ENCODE results near the gene ULBP1. TPM values are rescaled to one million over a fixed set of nuclear protein-coding genes. Genes with fewer than 3 reads are reported as not detected.
"Not testable (repeated sequence)": the region's sequence is repeated elsewhere in the genome, so short reads cannot be mapped to it uniquely, and the experiment has no call there.

ULBP1 gene
- polyA plus RNA-seq, 3 donors = 1.6 to 2.1 (median 1.9) TPM

DNA sequence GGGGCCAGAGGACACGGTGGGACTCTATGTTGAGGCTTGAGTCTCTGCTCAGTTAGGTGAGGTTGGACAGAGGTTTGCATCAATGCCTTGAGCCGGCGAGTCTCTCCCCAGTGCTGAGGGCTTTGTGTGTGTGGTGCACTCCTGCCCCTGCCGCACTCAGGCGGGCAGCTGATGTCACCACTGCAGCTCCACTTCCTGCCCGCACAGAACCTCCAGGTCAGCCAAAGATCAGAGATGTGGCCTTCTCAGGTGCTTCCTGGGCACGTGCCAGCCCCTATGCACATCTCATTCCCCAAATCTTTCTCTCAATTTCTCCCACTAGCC is 27.7 kb downstream of the ULBP1 start:
- not testable (repeated sequence) for DNase-seq (ENCODE audit: extremely low read depth in 1 of 11, low read depth in 9 of 11, low spot score in 4 of 11)

GRCh38 chr6:149991838-149992237 is 28.1 kb downstream of the ULBP1 start:
- no peak for DNase-seq (ENCODE audit: extremely low read depth in 1 of 11, low read depth in 9 of 11, low spot score in 4 of 11)

DNA sequence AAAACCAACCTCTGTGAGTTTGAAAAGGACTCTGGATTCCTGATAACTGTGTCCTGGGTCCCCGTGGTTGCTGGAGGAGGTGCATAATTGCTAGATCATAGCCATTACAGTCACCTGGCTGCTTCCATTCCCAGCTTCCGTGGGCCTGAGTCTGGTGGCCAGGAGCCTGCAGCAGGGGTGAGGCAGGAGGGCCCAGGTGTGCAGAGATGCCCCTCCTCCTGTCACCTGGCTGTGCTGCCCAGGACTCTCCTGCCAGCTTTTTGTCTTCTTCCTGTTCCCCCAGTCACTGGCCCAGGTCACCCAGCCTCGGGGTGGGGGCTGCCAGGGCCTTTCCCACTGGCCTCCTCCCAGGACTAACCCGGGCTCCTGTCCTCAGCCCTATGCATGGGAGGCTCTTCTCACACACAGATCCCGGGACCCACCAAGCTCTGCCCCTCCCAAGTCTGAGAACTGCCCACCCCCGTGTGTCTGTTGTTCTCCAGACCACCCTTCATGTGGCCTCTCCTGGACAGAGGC is 31.6 kb downstream of the ULBP1 start:
- no peak for DNase-seq (ENCODE audit: extremely low read depth in 1 of 11, low read depth in 9 of 11, low spot score in 4 of 11)

DNA sequence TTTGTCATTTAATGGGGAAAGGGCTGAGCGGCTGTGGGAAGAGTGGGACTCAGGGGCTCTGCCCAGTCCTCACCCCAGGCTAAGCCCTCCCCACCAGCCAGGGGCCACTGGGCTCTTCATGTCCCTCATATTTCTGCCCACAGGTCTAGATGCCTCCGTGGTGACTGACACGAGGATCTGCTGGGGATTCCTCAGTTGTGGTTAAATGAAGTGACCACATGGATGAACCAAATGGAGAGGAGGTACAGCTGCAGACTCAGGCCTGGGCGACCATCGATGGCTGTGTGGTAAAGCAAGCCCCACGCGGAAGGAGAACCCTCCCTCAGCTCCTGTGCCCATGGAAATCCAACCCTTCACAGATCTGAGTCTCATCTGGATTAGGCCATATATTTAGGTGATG is 32.2 kb downstream of the ULBP1 start:
- DNase-seq (ENCODE audit: extremely low read depth in 1 of 11, low read depth in 9 of 11, low spot score in 4 of 11) = no peak

- DNase-seq (ENCODE audit: extremely low read depth in 1 of 11, low read depth in 9 of 11, low spot score in 4 of 11) = no peak
Observed at GRCh38 chr6:149999636-150000035, 35.9 kb downstream of the ULBP1 start.

- no peak for DNase-seq (ENCODE audit: extremely low read depth in 1 of 11, low read depth in 9 of 11, low spot score in 4 of 11)
Observed at GRCh38 chr6:150001295-150002008, 37.7 kb downstream of the ULBP1 start.

DNA sequence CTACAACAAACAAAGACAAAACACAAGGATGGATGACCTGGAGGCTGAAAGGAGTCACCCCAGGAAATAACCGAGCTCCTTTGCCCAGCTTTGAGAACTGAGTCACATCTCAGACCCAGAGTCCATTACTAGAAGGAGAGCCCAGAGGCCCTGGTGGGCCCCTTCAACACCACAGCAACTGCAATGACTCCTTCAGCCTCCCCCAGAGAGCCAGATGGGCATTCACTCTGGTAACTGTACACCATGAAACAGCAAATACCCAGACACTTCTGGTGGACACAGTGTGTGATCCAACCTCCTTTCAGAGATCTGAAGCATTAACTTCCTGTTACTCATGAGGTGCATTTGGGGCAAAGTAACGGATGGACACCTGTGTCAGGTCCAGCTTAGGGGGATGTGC is 39.0 kb downstream of the ULBP1 start:
- no peak for DNase-seq (ENCODE audit: extremely low read depth in 1 of 11, low read depth in 9 of 11, low spot score in 4 of 11)

DNA sequence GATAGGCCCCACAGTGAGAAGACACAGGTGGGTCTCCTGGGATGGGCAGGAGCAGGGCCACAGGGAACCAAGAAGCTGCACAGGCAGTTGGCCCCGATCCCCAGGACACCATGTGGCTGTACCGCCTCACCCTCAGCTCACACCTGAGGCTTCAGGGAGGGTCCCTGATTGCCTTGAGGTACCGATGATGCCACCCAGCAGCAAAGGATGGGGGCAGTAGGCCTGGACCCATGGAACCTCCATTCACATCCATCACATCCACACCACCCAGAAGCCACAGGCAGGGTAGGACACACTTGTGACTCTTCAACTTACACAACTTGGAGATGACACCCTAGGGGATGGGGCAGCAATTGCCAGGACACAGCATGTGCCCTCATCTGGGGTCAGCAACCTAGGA is 39.9 kb downstream of the ULBP1 start:
- not testable (repeated sequence) for DNase-seq (ENCODE audit: extremely low read depth in 1 of 11, low read depth in 9 of 11, low spot score in 4 of 11)

GRCh38 chr6:150004101-150004782 is 40.5 kb downstream of the ULBP1 start:
- no peak for DNase-seq (ENCODE audit: extremely low read depth in 1 of 11, low read depth in 9 of 11, low spot score in 4 of 11)

- DNase-seq (ENCODE audit: extremely low read depth in 1 of 11, low read depth in 9 of 11, low spot score in 4 of 11) = peak; percentile 70 to 90 (median 83)
Observed at GRCh38 chr6:150004783-150005717, 41.3 kb downstream of the ULBP1 start.

DNA sequence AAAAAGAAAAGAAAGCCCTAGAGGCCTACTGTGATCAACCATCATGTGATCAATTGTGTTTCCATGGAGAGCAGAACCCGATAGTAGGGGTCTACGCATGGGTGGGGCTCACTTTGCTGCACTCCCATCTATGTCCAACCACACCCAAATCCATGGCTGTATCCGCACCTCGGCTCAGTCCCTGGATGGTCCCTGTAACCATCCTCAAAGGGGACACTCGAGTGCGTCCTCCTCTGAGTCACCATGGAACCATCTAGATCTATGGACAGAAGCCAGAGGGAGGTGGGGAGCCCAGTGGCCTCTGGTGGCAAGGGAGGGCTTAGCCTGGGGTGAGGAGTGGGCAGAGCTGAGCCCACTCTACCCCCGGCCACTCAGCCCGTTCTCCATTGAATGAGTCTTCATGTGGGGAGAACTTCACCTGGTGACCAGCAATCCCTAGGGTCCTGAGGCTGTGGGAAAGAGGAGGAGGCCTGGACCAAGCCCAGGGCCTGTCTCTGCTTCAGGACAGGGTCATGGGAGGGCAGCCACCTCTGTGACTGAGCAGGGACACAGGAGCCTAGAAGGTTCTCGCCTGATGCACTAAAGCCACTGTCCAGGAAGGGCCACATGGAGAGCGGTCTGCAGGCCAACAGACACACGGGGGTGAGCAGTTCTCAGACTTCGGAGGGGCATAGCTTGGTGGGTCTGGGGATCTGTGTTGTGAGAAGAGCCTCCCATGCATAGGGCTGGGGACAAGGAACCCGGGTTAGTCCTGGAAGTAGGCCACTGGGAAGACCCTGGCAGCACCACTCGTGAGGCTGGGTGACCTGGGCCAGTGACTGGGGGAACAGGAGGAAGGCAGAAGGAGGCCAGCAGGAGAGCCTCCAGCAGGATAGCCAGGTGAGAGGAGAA is 42.3 kb downstream of the ULBP1 start:
- DNase-seq (ENCODE audit: extremely low read depth in 1 of 11, low read depth in 9 of 11, low spot score in 4 of 11) = no peak

GRCh38 chr6:150006961-150007464 is 43.3 kb downstream of the ULBP1 start:
- no peak for DNase-seq (ENCODE audit: extremely low read depth in 1 of 11, low read depth in 9 of 11, low spot score in 4 of 11)

GRCh38 chr6:150008588-150008987 is 44.8 kb downstream of the ULBP1 start:
- no peak for DNase-seq (ENCODE audit: extremely low read depth in 1 of 11, low read depth in 9 of 11, low spot score in 4 of 11)

GRCh38 chr6:150012846-150013784 is 49.4 kb downstream of the ULBP1 start:
- not testable (repeated sequence) for DNase-seq (ENCODE audit: extremely low read depth in 1 of 11, low read depth in 9 of 11, low spot score in 4 of 11)

DNA sequence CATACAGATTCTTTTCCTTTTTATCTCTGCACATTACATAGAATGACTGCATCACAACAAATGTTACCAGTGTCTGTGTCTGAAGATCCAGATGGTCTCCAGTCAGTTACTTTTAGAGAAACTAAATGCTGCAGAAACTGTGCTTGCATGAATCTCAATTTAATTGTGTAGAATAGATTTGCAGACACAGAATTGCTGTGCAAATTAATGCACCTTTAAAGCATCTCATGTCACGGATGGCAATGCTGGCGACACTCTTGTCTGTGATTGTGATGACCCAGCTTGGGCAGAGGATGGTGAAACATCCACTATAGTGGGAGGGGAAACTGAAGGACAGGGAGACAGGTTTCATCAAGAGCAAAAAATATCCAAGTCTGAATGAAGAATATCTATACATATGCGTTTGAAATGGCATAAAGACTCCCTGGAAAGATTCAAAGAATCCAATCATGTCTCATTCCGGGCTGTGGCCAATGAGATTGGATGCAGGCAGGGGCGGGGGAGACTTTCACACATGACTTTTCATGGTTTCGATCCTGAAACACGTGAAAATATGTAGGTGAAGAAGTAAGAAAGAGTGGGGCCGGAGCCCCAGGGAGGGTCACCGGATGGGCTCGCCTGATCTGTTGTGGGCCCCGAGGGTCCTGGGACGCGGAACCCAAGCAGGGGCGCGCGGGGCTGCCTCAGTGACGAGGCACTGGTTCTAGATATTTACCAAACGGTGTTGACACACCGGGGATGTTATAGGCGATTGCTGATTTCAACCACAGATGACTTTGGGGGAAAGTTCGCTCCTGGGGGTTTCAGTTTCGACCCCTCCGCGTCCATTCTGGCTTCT is 50.3 kb downstream of the ULBP1 start:
- not testable (repeated sequence) for DNase-seq (ENCODE audit: extremely low read depth in 1 of 11, low read depth in 9 of 11, low spot score in 4 of 11)

DNA sequence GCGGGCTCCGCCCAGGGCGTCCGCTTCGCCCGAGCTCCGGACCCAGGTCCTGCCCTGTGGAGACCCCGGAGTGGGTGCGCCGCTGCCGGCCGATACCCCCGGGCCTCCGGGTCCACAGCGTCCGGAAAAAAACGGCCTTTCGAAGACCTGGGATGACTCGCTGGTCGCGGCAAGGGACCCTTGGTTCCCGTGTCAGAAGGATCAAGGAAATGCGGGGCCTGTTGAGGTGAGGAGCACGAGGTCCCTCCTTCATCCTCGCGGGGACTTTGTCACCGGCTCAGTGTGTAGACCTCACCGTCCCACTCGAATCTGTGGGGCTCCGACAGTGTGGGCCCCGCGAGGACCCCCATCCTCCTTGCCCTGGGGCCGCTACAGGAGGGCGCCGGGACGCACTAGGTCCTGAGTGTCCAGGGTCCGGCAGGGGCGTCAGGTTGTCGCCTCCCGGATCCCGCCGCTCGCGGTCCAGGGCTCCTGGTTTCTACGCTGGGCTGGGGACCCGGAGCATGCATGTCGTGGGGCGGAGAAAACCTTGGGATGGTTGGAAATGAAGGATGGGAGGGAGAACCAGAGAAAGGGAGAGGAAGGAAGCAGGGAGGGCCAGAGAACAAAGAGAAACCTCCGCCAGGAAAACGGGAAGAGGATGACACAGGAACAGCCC is 51.0 kb downstream of the ULBP1 start:
- not testable (repeated sequence) for DNase-seq (ENCODE audit: extremely low read depth in 1 of 11, low read depth in 9 of 11, low spot score in 4 of 11)
